NCI-H446 (cell line): Measurements from ENCODE around the gene RASD2.
"Not testable (repeated sequence)": the region's sequence is repeated elsewhere in the genome, so short reads cannot be mapped to it uniquely, and the experiment has no call there.

Source experiments
- DNase-seq, 2 experiments: peaks; one replicate each; lab custom pipeline; 2025; lab: John Stamatoyannopoulos, UW

Gene RASD2

GRCh38 chr22:35540595-35541253 lies at the start of gene RASD2:
Gene RASD2 (plus strand): TSS chr22:35540831. CDS start chr22:35546810, 5,979 bp downstream.
- DNase-seq: peak in 1 of 2 experiments; percentile 20

GRCh38 chr22:35491061-35491907 lies 49.3 kb upstream of the RASD2 start:
- DNase-seq: not testable (repeated sequence)

- DNase-seq: no peak
Observed at GRCh38 chr22:35491908-35492380, 48.7 kb upstream of the RASD2 start.

- no peak for DNase-seq
Observed at GRCh38 chr22:35493074-35493473, 47.6 kb upstream of the RASD2 start.

GRCh38 chr22:35495711-35496110 lies 44.9 kb upstream of the RASD2 start:
- not testable (repeated sequence) for DNase-seq

GRCh38 chr22:35496768-35497312 lies 43.8 kb upstream of the RASD2 start:
- no peak for DNase-seq

GRCh38 chr22:35498026-35498800 lies 42.4 kb upstream of the RASD2 start:
- DNase-seq: no peak

GRCh38 chr22:35502836-35503235 lies 37.8 kb upstream of the RASD2 start:
- no peak for DNase-seq

GRCh38 chr22:35505399-35506258 lies 35.0 kb upstream of the RASD2 start:
- no peak for DNase-seq

- no peak for DNase-seq
Observed at GRCh38 chr22:35506259-35506570, 34.4 kb upstream of the RASD2 start.

GRCh38 chr22:35507851-35508250 lies 32.8 kb upstream of the RASD2 start:
- DNase-seq: not testable (repeated sequence)

- no peak for DNase-seq
Observed at GRCh38 chr22:35509451-35509850, 31.2 kb upstream of the RASD2 start.

GRCh38 chr22:35509960-35510359 lies 30.7 kb upstream of the RASD2 start:
- no peak for DNase-seq

- no peak for DNase-seq
Observed at GRCh38 chr22:35510481-35510934, 30.1 kb upstream of the RASD2 start.

- no peak for DNase-seq
Observed at GRCh38 chr22:35510951-35511350, 29.7 kb upstream of the RASD2 start.

- DNase-seq: no peak
Observed at GRCh38 chr22:35514366-35514765, 26.3 kb upstream of the RASD2 start.

- not testable (repeated sequence) for DNase-seq
Observed at GRCh38 chr22:35515952-35516351, 24.7 kb upstream of the RASD2 start.

GRCh38 chr22:35516723-35517122 lies 23.9 kb upstream of the RASD2 start:
- no peak for DNase-seq

GRCh38 chr22:35517207-35517606 lies 23.4 kb upstream of the RASD2 start:
- DNase-seq: no peak

- no peak for DNase-seq
Observed at GRCh38 chr22:35517769-35518530, 22.7 kb upstream of the RASD2 start.
